GM12878 (cell line): ENCODE results near the gene FAM227B.

Experiments used
- NFIC ChIP-seq: IDR thresholded peaks from 2 replicates; pipeline ENCODE4 v1.6.1; 2012; ENCODE audit warnings: low read depth, mild to moderate bottlenecking, inconsistent platforms, low read length, moderate library complexity
- TF ChIP-seq, protein P1 (sequence below), 3 experiments: IDR thresholded peaks in 2 of 3; conservative IDR thresholded peaks in 1 of 3; 2 replicates each; pipeline ENCODE4 v1.5.1; 2011; ENCODE audit warnings: low read depth in 3 of 3, low read length in 3 of 3, mild to moderate bottlenecking in 3 of 3, control low read depth in 2 of 3, moderate library complexity in 2 of 3, inconsistent platforms in 1 of 3, mixed read lengths in 1 of 3; ENCODE audit not compliant: control insufficient read depth in 2 of 3, insufficient read depth in 1 of 3; ENCODE audit errors: extremely low read depth in 1 of 3

DNA sequence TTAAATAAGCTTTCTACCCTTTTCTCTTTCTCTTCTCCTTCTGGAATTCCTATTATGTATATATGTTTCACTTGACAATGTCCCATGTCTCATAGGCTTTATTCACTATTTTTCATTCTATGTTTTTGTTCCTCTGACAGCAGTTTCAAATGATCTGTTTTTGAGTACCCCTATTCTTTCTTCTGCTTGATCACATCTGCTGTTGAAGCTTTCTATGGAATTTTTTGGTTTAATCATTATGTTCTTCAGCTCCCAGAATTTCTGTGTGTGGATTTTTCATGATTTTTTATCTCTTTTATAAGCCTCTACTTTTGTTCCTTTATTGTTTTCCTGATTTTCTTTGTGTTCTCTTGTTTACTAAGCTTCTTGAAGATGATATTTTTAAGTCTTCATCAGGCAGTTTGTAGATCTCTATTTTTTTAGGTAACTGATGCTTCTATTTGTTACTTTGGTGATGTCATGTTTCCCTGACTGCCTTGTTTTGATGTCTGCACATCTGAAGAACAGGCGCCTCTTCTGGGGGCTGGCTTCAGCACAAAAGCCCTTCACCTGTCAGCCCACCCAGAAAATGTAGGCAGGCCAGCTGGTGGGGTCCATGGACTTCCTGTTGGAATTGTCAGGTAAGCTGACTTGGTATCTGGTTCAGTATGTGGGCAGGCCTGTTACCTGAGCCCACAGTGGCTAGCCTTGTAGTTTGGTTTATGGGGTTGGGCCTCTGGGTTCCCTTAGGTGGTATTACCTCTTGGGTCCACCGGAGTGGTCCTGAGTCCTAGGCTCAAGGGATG lies 15.8 kb downstream of the FAM227B start:
- TF ChIP-seq, protein P1, sequence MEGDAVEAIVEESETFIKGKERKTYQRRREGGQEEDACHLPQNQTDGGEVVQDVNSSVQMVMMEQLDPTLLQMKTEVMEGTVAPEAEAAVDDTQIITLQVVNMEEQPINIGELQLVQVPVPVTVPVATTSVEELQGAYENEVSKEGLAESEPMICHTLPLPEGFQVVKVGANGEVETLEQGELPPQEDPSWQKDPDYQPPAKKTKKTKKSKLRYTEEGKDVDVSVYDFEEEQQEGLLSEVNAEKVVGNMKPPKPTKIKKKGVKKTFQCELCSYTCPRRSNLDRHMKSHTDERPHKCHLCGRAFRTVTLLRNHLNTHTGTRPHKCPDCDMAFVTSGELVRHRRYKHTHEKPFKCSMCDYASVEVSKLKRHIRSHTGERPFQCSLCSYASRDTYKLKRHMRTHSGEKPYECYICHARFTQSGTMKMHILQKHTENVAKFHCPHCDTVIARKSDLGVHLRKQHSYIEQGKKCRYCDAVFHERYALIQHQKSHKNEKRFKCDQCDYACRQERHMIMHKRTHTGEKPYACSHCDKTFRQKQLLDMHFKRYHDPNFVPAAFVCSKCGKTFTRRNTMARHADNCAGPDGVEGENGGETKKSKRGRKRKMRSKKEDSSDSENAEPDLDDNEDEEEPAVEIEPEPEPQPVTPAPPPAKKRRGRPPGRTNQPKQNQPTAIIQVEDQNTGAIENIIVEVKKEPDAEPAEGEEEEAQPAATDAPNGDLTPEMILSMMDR (IDR thresholded peaks at IDR 0.05 in 2 of 3, conservative IDR thresholded peaks at IDR 0.05 in 1 of 3; ENCODE audit: control insufficient read depth in 2 of 3, extremely low read depth in 1 of 3, insufficient read depth in 1 of 3, low read depth in 3 of 3, low read length in 3 of 3), result no peak
- no peak for TF ChIP-seq NFIC
